OCI-LY3 (cell line): ENCODE measurements around the gene APOO.
A peak's percentile ranks its signal among the peaks of the same experiment; 100 is the strongest.
"Not testable (repeated sequence)": the region's sequence is repeated elsewhere in the genome, so short reads cannot be mapped to it uniquely, and the experiment has no call there.

Experiments used
- H2AFZ ChIP-seq: fragments of 200-600, 300-600 bp; shearing (Covaris generic); 2 replicates; pipeline ENCODE4 v1.6.0; 2014; ENCODE audit warnings: antibody characterized with exemption, low read depth, low read length
- H3K27ac ChIP-seq: fragments of 200-600, 300-600 bp; sonication (generic); 2 replicates; pipeline ENCODE4 v1.5.1; 2014; ENCODE audit warnings: mild to moderate bottlenecking, low read length, moderate library complexity, mixed read lengths
- H3K27me3 ChIP-seq: fragments of 200-600, 300-600 bp; sonication (generic); 2 replicates; pipeline ENCODE4 v1.6.1; 2014; ENCODE audit warnings: low read depth, low read length, mixed read lengths
- H3K36me3 ChIP-seq: fragments of 200-600, 300-600 bp; sonication (generic); replicated peaks from 2 replicates; pipeline ENCODE3; 2014; ENCODE audit warnings: low read depth, low read length, mixed read lengths
- H3K4me1 ChIP-seq: fragments of 300-600, 200-600 bp; sonication (generic); 2 replicates; pipeline ENCODE4 v1.6.1; 2014; ENCODE audit warnings: low read length, mixed read lengths
- H3K4me2 ChIP-seq: fragments of 200-600, 300-600 bp; sonication (generic); 2 replicates; pipeline ENCODE4 v1.6.1; 2014; ENCODE audit warnings: low read length, mixed read lengths
- H3K4me3 ChIP-seq: fragments of 300-600, 200-600 bp; sonication (generic); 2 replicates; pipeline ENCODE4 v1.5.1; 2014; ENCODE audit warnings: antibody characterized with exemption, mild to moderate bottlenecking, low read length, moderate library complexity
- H3K79me2 ChIP-seq: fragments of 300-600, 200-600 bp; shearing (Covaris generic); 2 replicates; pipeline ENCODE4 v1.6.1; 2014; ENCODE audit warnings: mild to moderate bottlenecking, low read length, mixed read lengths
- H3K9ac ChIP-seq: fragments of 300-600, 200-600 bp; shearing (Covaris generic); 2 replicates; pipeline ENCODE4 v1.6.0; 2014; ENCODE audit warnings: mild to moderate bottlenecking, low read length, moderate library complexity
- H3K9me3 ChIP-seq: fragments of 200-600, 300-600 bp; shearing (Covaris generic); 2 replicates; pipeline ENCODE4 v1.6.1; 2014; ENCODE audit warnings: low read length, mixed read lengths; ENCODE audit not compliant: insufficient read depth
- H4K20me1 ChIP-seq: fragments of 200-600, 300-600 bp; sonication (generic); 2 replicates; pipeline ENCODE4 v1.6.1; 2016; ENCODE audit warnings: low read length, mixed read lengths; ENCODE audit not compliant: insufficient read depth
- CTCF ChIP-seq: fragments of 200-600, 300-600 bp; sonication (generic); IDR thresholded peaks from 2 replicates; pipeline ENCODE4 v1.5.1; 2014; ENCODE audit warnings: antibody characterized with exemption, low read length, low read depth
- EZH2phosphoT487 ChIP-seq: fragments of 200-600 bp; shearing (Covaris generic); IDR thresholded peaks from 2 replicates; pipeline ENCODE4 v1.6.1; 2018; ENCODE audit warnings: antibody characterized with exemption, mixed run types, low read depth

Gene APOO

GRCh38 chrX:23871905-23872546 is 35.7 kb downstream of the APOO start:
- Histone ChIP-seq H4K20me1 (no peaks in the 10 kb centered on the region), H3K27ac (peak overlapping the region; percentile 49), H3K4me1 (peaks cover 18% of the 10 kb centered on the region), H3K9me3 (no peaks in the 10 kb centered on the region), H3K9ac (no peak overlapping the region), H3K27me3 (no peaks in the 10 kb centered on the region), H2AFZ (no peak overlapping the region), H3K4me2 (peak overlapping the region; percentile 48), H3K79me2 (no peaks in the 10 kb centered on the region), H3K4me3 (no peak overlapping the region), H3K36me3 (no peaks in the 10 kb centered on the region)
- TF ChIP-seq EZH2phosphoT487 (no peak), CTCF (no peak)

DNA sequence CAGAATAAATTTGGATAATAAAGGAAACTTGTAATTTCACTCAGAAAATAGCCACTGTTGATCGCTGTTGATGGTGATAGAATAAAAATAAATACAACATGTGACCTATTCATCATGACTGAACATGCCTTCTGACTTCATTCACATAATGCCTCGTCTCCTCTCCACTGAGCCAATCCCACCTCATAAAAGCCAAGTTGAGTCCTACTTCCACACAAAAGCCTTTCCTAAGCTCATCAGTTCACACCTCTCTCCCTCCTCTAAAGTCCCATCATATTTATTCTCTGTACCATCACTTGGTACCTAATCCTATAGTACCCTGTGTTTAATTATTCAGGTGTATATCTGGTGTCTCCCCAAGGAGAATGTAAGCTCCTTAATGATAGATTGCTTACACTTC is 37.7 kb downstream of the APOO start:
- Histone ChIP-seq H3K27ac (no peak overlapping the region), H4K20me1 (no peaks in the 10 kb centered on the region), H3K9me3 (no peaks in the 10 kb centered on the region), H3K4me1 (peaks cover 30% of the 10 kb centered on the region), H3K79me2 (no peaks in the 10 kb centered on the region), H3K27me3 (no peaks in the 10 kb centered on the region), H3K4me2 (no peak overlapping the region), H3K4me3 (no peak overlapping the region), H3K9ac (no peak overlapping the region), H2AFZ (no peak overlapping the region), H3K36me3 (no peaks in the 10 kb centered on the region)
- TF ChIP-seq CTCF (no peak), EZH2phosphoT487 (no peak)

GRCh38 chrX:23864742-23865326 is 42.9 kb downstream of the APOO start:
- no peaks in the 10 kb centered on the region for H4K20me1 ChIP-seq
- no peak overlapping the region for H3K4me2 ChIP-seq
- H3K4me3 ChIP-seq: no peak overlapping the region
- peaks cover 30% of the 10 kb centered on the region for H3K4me1 ChIP-seq
- no peaks in the 10 kb centered on the region for H3K79me2 ChIP-seq
- TF ChIP-seq CTCF (no peak), EZH2phosphoT487 (no peak)
- no peaks in the 10 kb centered on the region for H3K27me3 ChIP-seq
- no peaks in the 10 kb centered on the region for H3K36me3 ChIP-seq
- no peak overlapping the region for H2AFZ ChIP-seq
- no peak overlapping the region for H3K9ac ChIP-seq
- H3K9me3 ChIP-seq: no peaks in the 10 kb centered on the region
- H3K27ac ChIP-seq: no peak overlapping the region

DNA sequence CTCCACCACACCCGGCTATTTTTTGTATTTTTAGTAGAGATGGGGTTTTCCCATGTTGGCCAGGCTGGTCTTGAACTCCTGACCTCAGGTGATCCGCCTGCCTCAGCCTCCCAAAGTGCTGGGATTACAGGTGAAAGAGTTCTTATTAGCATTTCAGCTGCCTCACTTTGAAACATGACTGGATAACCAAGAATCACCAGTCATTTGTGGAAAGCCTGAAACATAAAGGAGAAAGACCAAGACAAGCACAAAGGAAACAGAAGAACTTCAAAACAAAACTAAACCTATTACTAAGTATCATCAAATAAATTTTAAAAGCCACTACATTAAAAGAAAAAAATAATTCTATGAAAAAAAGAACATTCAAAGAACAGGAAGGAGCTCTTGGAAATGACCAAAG is 45.8 kb downstream of the APOO start:
- not testable (repeated sequence) for H4K20me1 ChIP-seq, H3K27me3 ChIP-seq, H3K9me3 ChIP-seq, H3K9ac ChIP-seq, H3K79me2 ChIP-seq, H2AFZ ChIP-seq, H3K4me2 ChIP-seq, H3K27ac ChIP-seq, H3K36me3 ChIP-seq, H3K4me3 ChIP-seq
- peaks cover 21% of the 10 kb centered on the region for H3K4me1 ChIP-seq
